Endothelial cell (in vitro differentiated cells): ENCODE measurements around the gene SAE1. TPM values are rescaled to one million over a fixed set of nuclear protein-coding genes. Genes with fewer than 3 reads are reported as not detected.

Source experiments
- DNase-seq: peaks from one replicate; pipeline ENCODE4 v3.0.0; 2021; ENCODE audit warnings: low spot score
- H3K27ac Mint-ChIP-seq: one replicate; pipeline ENCODE4 v1.8.0; 2021; ENCODE audit warnings: mixed read lengths, inconsistent platforms; ENCODE audit not compliant: unreplicated experiment
- H3K27me3 Mint-ChIP-seq: one replicate; pipeline ENCODE4 v1.8.0; 2021; ENCODE audit warnings: mild to moderate bottlenecking, moderate library complexity, mixed read lengths, inconsistent platforms; ENCODE audit not compliant: unreplicated experiment
- H3K36me3 Mint-ChIP-seq: one replicate; pipeline ENCODE4 v1.8.0; 2021; ENCODE audit warnings: mild to moderate bottlenecking, low read depth, mixed read lengths, inconsistent platforms; ENCODE audit not compliant: unreplicated experiment
- H3K4me1 Mint-ChIP-seq: one replicate; pipeline ENCODE4 v1.8.0; 2021; ENCODE audit warnings: mild to moderate bottlenecking, mixed read lengths, inconsistent platforms; ENCODE audit not compliant: unreplicated experiment
- H3K4me3 Mint-ChIP-seq: one replicate; pipeline ENCODE4 v1.8.0; 2021; ENCODE audit warnings: mild to moderate bottlenecking, mixed read lengths, inconsistent platforms; ENCODE audit not compliant: unreplicated experiment
- H3K9me3 Mint-ChIP-seq: one replicate; pipeline ENCODE4 v1.8.0; 2021; ENCODE audit warnings: mixed read lengths, inconsistent platforms; ENCODE audit not compliant: unreplicated experiment
- total RNA-seq: library from RNA; stranded (reverse); fragmentation: NEBNext Ultra II Directional; extraction: Animal tissue kit (Norgen Biotek cat#: 25700); gene quantifications from one replicate; pipeline ENCODE4 v1.2.1, GENCODE V29; 2021; ENCODE audit not compliant: unreplicated experiment
- TF ChIP-seq, protein P1 (sequence below): fragments of 200-600 bp; sonication (generic); IDR thresholded peaks from one replicate; pipeline ENCODE4 v1.5.0; 2021; ENCODE audit warnings: antibody characterized with exemption; ENCODE audit not compliant: unreplicated experiment

Gene SAE1
- total RNA-seq, 1 donor from 2014 or later, result 134 TPM

DNA sequence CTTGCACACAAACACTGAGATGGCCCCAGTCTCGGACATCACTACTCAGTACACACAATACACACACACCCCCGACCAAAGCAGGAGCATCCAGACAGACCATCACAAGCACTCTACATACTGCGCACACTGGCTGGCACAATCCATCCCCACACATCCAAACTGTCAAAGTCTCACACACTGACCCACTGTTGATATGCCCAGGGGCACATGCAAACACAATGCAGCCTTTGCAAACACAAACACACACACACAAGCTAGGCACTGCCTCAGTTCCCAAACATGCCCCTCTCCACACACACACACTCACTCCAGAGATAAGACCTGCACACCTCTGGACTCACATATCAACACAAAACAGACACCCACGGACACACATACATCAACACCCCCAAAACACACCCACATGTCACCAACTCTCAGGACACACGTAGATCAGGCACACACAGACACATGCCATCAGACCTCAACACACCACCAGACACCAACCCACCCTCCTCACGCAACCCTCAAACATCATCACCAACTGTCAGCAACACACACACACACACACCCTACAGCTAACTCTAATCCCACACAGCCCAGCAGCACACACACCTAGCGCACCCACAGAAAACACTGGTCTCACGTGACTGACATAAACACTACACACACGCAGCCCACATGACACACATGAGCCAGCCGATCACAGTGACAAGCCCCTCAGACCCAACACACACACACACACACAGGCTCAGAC is 98.5 kb downstream of the SAE1 start:
- no peak for DNase-seq
- Mint-ChIP-seq H3K9me3 (no peaks in the 10 kb centered on the region), H3K4me3 (no peak overlapping the region), H3K27me3 (peaks cover 20% of the 10 kb centered on the region), H3K27ac (no peak overlapping the region), H3K36me3 (peaks cover 12% of the 10 kb centered on the region), H3K4me1 (peaks cover 19% of the 10 kb centered on the region)
- TF ChIP-seq, protein P1, sequence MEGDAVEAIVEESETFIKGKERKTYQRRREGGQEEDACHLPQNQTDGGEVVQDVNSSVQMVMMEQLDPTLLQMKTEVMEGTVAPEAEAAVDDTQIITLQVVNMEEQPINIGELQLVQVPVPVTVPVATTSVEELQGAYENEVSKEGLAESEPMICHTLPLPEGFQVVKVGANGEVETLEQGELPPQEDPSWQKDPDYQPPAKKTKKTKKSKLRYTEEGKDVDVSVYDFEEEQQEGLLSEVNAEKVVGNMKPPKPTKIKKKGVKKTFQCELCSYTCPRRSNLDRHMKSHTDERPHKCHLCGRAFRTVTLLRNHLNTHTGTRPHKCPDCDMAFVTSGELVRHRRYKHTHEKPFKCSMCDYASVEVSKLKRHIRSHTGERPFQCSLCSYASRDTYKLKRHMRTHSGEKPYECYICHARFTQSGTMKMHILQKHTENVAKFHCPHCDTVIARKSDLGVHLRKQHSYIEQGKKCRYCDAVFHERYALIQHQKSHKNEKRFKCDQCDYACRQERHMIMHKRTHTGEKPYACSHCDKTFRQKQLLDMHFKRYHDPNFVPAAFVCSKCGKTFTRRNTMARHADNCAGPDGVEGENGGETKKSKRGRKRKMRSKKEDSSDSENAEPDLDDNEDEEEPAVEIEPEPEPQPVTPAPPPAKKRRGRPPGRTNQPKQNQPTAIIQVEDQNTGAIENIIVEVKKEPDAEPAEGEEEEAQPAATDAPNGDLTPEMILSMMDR, result no peak

DNA sequence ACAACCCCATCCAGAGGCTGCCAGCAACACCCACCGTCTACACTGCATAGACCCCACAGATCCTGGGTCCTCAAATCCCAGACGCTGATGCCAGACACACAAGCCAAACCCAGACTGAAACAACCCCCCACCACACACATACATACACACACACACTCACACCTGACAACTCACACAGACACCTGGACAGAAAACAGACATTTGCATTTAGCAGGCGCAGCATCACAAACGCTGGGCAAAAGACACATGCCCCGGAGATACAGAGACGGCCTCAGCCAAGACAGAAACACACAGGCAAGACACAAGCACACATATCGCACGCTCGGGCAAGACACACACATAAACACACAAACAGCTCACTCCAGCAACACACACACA is 99.0 kb downstream of the SAE1 start:
- Mint-ChIP-seq H3K9me3 (no peaks in the 10 kb centered on the region), H3K27me3 (peaks cover 20% of the 10 kb centered on the region), H3K4me1 (peaks cover 19% of the 10 kb centered on the region), H3K4me3 (no peak overlapping the region), H3K36me3 (peaks cover 12% of the 10 kb centered on the region), H3K27ac (no peak overlapping the region)
- DNase-seq, result no peak
- TF ChIP-seq, protein P1, result no peak

DNA sequence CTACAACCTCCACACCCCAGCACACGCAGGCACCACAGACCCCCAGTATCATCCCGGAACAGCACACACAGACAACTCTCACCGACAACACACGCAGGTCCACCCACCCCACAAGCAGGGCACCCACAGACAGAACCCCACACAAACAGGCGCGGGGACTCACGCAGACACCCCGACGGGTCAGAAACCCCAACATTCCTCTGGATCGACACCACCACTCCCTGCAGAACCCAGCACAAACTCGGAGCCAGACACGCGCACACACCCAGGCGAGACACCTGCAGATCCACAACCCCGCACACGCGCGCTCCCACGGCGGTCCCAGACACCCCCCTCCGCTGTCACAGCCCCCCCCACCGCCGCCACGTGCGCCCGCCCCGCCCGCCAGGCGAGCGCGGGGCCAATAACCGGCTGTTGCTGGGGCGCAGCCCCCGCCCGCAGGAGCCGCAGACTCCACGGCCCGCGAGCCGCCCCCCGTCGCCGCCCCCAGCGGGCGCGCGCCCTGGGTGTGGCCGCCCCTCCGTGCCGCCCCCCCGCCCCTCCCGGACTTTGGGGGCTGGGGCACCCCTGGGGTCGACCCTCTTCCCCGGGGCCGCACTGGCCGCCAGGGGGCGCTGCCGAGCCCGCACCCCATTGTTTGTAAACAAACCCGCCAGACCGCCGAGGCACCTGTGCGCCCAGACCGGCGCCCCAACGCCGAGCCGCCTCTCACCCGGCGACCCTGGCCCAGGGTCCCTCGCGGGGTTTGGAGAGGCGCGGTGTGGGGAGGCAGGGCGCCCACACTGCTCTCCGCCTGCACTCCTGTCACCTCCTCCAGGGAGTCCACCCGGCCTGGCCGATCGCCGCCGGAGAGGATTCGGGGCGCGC is 99.7 kb downstream of the SAE1 start:
- no peaks in the 10 kb centered on the region for H3K9me3 Mint-ChIP-seq
- H3K4me3 Mint-ChIP-seq, result no peak overlapping the region

DNA sequence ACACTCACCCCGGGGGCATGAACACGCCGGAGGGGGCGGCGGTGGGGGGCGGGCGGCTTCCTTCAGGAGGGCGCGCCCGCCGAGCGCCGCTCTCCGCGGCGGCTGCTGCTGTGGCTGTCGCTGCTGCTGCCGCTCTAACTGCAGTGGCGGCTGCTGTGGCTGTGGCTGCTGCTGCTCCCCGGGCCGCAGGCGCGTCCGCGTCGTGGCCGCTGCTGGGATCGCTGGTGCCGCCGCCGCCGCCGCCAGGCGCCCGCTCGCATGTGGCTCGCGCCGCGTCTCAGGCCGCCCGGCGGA is 100.2 kb downstream of the SAE1 start, which contains the start of gene BBC3:
Gene BBC3, minus strand, starts transcription at position 279 of the 294 bp plus-strand sequence. CDS start 2,768 bp downstream, outside the sequence.
- H3K9me3 Mint-ChIP-seq, result no peaks in the 10 kb centered on the region
- peaks cover 7% of the 10 kb centered on the region for H3K36me3 Mint-ChIP-seq
- TF ChIP-seq, protein P1, result no peak
- H3K27me3 Mint-ChIP-seq, result peaks cover 16% of the 10 kb centered on the region
- peak within 1 kb of the TSS; percentile 90 for H3K4me3 Mint-ChIP-seq
- no peak for DNase-seq
- peak within 1 kb of the TSS; percentile 93 for H3K27ac Mint-ChIP-seq
- peaks cover 15% of the 10 kb centered on the region for H3K4me1 Mint-ChIP-seq

More for the DNA sequence above, 99.7 kb downstream of the SAE1 start:
- TF ChIP-seq, protein P1, result peak; percentile 99
- Mint-ChIP-seq H3K27me3 (peaks cover 20% of the 10 kb centered on the region), H3K27ac (no peak overlapping the region), H3K4me1 (peaks cover 19% of the 10 kb centered on the region), H3K36me3 (peaks cover 11% of the 10 kb centered on the region)
- peak; percentile 67 for DNase-seq
